Keratinocyte (primary cell): ENCODE measurements around the gene SLC7A14.

ENCODE experiments used
- CTCF ChIP-seq, 3 experiments: IDR thresholded peaks in 1 of 3; conservative IDR thresholded peaks in 1 of 3; optimal IDR thresholded peaks in 1 of 3; 2 replicates in 2 of 3; 3 replicates in 1 of 3; pipeline versions ENCODE3 to v1.5.1; 2011; ENCODE audit warnings: low read length in 3 of 3, mild to moderate bottlenecking in 3 of 3, moderate library complexity in 2 of 3, control low read depth in 1 of 3, inconsistent platforms in 1 of 3; ENCODE audit not compliant: insufficient read depth in 2 of 3; ENCODE audit errors: extremely low read depth in 1 of 3
- EZH2 ChIP-seq: IDR thresholded peaks from one replicate; pipeline ENCODE4 v1.6.1; 2012; ENCODE audit warnings: inconsistent platforms, mild to moderate bottlenecking, low read length, moderate library complexity

- TF ChIP-seq CTCF (optimal IDR thresholded peaks at IDR 0.05 in 1 of 3, IDR thresholded peaks at IDR 0.05 in 1 of 3, conservative IDR thresholded peaks at IDR 0.05 in 1 of 3; ENCODE audit: extremely low read depth in 1 of 3, insufficient read depth in 2 of 3, low read length in 3 of 3) (no peak), EZH2 (no peak)
These were observed 114.7 kb downstream of the SLC7A14 start for GRCh38 chr3:170471149-170471548.
